OCI-LY1 (cell line): Measurements from ENCODE around the gene BRD4.

Experiments
- EZH2 ChIP-seq: fragments of 200-600 bp; sonication (generic), shearing (Covaris generic); IDR thresholded peaks from 2 replicates; pipeline ENCODE4 v1.8.0; 2017; ENCODE audit warnings: borderline replicate concordance, mixed run types, mild to moderate bottlenecking, antibody characterized with exemption, low read length, moderate library complexity, mixed read lengths
- TF ChIP-seq, protein P1 (sequence below): fragments of 200-600 bp; sonication (generic), shearing (Covaris generic); IDR thresholded peaks from 2 replicates; pipeline ENCODE4 v1.5.1; 2017; ENCODE audit warnings: mild to moderate bottlenecking, antibody characterized with exemption, low read length, moderate library complexity, mixed read lengths

DNA sequence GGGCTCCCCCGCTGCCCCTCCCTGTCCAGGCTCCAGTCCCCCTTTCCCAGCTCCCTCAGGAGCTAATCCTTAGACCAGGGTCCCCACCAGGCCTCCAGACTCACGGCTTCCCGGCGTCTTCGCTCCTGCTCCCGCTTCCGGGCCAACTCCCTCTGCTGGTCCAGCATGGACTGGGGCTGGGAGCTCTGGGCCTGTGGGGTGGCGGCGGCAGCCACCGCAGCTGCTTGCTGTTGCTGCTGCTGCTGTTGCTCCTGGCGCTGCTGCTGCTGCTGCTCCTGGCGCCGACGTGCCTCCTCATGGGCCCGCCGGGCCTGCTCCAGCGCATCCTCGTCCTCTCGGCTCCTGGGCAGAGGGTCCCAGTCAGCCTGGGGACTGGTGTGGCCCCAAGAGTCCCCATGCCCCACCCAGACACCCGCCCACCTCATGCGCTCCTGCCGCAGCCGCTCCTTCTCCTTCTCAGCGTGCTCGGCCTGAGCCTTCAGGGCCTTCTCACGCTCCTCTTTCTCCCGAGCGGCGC is 93.6 kb downstream of the BRD4 start:
- TF ChIP-seq, protein P1, sequence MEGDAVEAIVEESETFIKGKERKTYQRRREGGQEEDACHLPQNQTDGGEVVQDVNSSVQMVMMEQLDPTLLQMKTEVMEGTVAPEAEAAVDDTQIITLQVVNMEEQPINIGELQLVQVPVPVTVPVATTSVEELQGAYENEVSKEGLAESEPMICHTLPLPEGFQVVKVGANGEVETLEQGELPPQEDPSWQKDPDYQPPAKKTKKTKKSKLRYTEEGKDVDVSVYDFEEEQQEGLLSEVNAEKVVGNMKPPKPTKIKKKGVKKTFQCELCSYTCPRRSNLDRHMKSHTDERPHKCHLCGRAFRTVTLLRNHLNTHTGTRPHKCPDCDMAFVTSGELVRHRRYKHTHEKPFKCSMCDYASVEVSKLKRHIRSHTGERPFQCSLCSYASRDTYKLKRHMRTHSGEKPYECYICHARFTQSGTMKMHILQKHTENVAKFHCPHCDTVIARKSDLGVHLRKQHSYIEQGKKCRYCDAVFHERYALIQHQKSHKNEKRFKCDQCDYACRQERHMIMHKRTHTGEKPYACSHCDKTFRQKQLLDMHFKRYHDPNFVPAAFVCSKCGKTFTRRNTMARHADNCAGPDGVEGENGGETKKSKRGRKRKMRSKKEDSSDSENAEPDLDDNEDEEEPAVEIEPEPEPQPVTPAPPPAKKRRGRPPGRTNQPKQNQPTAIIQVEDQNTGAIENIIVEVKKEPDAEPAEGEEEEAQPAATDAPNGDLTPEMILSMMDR: no peak
- TF ChIP-seq EZH2: no peak
